ENCODE data around the gene OBSL1.

The OBSL1 gene

GRCh38 chr2:219511547-219512325 is 59.6 kb downstream of the OBSL1 start:
- DNase-seq = no peak

DNA sequence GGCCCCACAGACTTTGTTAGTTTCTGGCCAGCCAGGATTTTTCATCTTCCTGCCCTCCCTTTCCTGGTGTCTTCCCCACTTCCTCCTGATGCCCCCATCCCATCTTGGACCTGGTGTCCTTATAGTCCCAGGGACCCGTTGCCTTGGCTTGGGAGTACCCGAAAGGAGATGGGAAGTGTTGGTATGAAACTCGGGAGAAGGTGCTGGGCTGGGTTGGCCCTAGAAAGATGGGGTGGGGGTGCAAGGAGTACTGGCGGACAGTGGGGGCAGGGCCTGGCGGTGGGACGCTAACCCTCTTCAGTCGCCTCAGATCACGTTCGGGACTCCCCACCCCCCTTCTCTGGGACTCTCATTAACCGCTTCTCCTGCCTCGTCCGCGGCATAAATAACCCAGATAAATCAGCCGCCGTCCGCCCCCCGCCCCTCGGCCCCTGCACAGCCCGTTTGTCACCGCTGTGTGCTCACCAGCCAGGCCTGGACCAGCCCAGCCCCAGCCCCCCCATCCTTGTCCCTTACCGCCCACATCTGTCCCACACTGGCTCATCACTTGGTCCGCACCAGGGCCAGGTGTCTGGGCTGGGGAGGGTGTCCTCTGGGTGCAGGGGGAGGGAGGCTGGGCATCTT is 60.7 kb downstream of the OBSL1 start:
- no peak for DNase-seq

DNA sequence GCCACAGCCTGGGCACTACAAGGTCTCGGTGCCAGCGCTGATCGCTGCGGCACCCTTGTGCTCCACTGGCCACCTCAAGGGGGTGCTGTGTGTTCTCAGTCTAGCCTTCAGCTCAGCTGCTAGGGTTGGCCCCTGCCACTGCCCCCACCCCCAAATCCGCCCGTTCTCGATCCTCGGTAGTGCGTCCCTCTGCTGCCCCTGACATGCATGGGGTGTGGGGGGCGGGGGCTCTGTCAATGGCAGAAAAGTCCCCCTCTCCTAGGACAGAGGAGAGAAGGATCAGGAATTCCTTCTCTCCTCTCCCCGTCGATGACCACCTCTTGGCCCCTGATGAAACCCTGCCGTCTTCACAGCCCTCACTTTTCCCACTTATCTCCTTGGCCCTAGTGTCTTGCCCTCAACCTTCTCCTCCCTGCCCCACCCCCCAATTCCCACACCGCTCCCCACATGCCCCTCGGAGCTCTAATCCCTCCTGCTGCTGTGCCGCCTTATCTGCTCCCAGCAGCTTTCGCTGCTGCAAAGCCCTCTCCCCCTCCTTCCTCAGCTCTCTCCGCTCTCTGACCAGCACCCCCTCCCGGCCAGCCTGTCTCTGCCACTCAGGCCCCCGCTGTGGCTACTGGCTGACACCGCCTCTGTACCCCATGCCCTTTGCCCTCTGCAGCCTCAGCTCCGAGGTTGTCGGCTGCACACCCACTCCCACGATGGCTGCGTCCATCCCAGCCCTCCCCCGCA is 61.4 kb downstream of the OBSL1 start:
- DNase-seq = peak; percentile 38 to 39

DNA sequence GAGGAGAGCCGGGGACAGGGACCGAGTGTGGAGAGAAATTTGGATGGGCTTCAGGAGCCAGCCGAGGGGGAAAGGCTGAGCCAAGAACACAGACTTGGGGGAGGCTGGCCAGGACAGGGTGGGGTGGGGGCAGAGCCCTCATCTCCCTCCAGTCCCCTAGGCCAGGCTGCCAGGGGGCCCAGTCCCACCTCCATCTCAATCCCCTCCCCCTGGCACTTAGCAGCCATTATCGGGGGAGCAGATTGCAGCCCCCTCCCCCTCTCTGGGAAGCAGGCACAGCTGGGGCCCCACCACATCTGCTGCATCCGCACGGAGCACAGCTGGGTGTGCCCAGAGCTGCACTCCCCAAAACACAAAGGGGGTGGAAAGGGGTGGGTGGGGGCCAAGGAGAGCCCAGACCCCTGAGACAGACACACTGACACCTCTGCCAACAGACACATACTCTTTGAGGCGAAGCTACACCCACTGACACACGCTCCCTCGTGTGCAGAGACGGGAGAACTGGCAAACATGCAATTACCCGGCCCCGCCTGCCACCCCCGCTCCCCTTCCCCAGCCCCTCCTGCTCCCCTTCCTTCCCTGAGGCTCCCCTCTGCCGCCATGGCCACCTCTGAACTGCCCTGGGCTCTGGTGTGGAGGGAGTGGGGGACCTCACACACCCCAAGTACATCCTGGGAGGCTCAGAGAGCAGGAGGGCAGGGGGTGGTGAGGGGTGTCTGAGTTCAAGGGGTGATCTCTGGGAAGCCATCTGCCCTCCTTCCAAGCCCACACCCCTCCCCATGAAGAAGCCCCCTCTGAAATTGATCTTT is 62.2 kb downstream of the OBSL1 start:
- no peak for DNase-seq

GRCh38 chr2:219508444-219508734 is 63.0 kb downstream of the OBSL1 start:
- no peak for DNase-seq

- DNase-seq = no peak
These were observed 63.5 kb downstream of the OBSL1 start for GRCh38 chr2:219507581-219508443.

DNA sequence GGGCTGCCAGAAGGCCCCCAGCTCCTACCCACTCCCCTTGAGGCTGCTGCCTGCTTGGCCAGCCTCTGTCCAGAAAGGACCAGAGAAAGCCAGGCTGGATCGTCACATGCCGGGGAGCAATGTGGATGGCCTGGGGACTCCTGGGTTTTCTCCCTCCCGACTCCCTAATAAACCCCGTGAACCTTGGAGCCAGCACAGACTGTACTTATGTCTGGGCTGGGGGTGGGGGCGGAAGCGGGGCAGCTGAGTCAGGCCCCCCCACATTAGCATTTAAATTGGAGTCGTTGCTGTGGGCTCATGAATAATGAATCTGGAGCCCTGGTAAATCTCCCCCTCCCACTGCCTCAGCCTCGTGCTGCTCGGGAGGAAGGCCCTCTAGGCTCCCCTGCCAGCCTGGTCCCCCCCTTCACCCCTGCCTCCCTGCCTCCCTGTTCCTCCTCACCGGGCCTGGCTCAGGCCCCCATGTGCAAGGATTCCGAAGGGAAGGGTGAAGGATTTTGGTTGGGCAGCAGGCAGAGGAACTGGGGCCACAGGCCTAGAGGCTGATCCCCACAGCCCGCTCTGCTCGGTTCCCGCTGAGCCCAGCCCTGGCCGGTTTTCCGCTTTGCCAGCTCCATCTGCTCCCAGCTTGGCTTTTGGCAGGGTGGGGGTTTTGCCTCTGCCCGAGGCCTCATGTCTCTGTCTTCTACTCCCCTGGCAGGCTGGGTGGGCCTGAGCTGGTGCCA is 64.4 kb downstream of the OBSL1 start:
- DNase-seq = no peak

DNA sequence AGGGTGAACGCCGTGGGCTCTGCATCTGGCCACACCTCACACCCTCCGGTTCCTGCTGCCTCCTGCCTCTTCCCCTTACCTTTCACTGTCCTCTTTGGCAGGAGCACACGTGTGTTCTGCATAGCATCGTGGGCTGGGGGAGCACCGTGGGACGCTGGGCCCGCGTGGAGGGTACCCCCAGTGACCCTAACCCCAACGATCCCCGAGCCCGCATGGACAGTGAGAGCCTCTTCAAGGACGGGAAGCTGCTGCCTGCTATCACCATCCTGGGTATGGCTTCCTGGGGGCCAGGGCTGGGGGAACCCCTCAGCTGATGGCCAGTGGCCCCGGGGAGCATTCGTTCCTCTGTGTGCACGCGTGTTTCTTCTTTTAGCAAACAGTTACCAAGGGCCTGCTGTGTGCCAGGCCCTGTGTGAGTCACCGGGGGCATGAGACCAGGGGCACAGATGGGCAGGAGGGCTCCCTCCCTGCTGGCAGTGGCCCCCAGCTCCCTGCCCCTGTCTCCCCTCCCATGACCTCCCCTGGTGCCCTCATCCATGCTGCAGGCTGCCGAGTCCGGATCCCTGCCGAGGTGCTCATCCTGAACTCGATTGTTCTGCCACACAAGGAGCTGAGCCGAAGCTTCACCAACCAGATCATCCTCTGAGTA is 65.1 kb downstream of the OBSL1 start:
- DNase-seq = no peak

GRCh38 chr2:219505585-219505984 is 65.8 kb downstream of the OBSL1 start:
- DNase-seq = no peak

GRCh38 chr2:219502618-219503017 is 68.7 kb downstream of the OBSL1 start:
- no peak for DNase-seq

GRCh38 chr2:219501849-219502248 is 69.5 kb downstream of the OBSL1 start:
- DNase-seq = no peak
